Inflammatory macrophage treated with lipopolysaccharide for 1 hour (primary cell): ENCODE data around the gene WLS.
"Not testable (repeated sequence)": the region's sequence is repeated elsewhere in the genome, so short reads cannot be mapped to it uniquely, and the experiment has no call there.

ENCODE experiments used
- DNase-seq, 2 donors: peaks; one replicate each; pipeline ENCODE4 v3.0.0-alpha.2; 2020 to 2022

Gene WLS

GRCh38 chr1:68163220-68163619 lies 69.1 kb downstream of the WLS start:
- no peak for DNase-seq

- no peak for DNase-seq
Observed at GRCh38 chr1:68162761-68163160, 69.6 kb downstream of the WLS start.

- not testable (repeated sequence) for DNase-seq
Observed at GRCh38 chr1:68161672-68162071, 70.7 kb downstream of the WLS start.

- DNase-seq, result not testable (repeated sequence)
Observed at GRCh38 chr1:68160935-68161334, 71.4 kb downstream of the WLS start.

GRCh38 chr1:68160021-68160420 lies 72.3 kb downstream of the WLS start:
- no peak for DNase-seq

- no peak for DNase-seq
Observed at GRCh38 chr1:68158837-68159236, 73.5 kb downstream of the WLS start.

GRCh38 chr1:68157416-68157815 lies 74.9 kb downstream of the WLS start:
- no peak for DNase-seq

- DNase-seq, result no peak
Observed at GRCh38 chr1:68151690-68152089, 80.6 kb downstream of the WLS start.

- DNase-seq, result no peak
Observed at GRCh38 chr1:68149907-68150306, 82.4 kb downstream of the WLS start.

GRCh38 chr1:68149110-68149798 lies 83.1 kb downstream of the WLS start:
- no peak for DNase-seq

- no peak for DNase-seq
Observed at GRCh38 chr1:68148631-68149030, 83.7 kb downstream of the WLS start.

- DNase-seq, result no peak
Observed at GRCh38 chr1:68147534-68148171, 84.7 kb downstream of the WLS start.

- DNase-seq, result no peak
Observed at GRCh38 chr1:68145418-68146126, 86.8 kb downstream of the WLS start.

- DNase-seq, result no peak
Observed at GRCh38 chr1:68144856-68145255, 87.5 kb downstream of the WLS start.

GRCh38 chr1:68143633-68144032 lies 88.7 kb downstream of the WLS start:
- no peak for DNase-seq

- DNase-seq, result no peak
Observed at GRCh38 chr1:68142461-68142860, 89.9 kb downstream of the WLS start.

GRCh38 chr1:68142036-68142435 lies 90.3 kb downstream of the WLS start:
- DNase-seq, result no peak

GRCh38 chr1:68141071-68142021 lies 91.0 kb downstream of the WLS start:
- DNase-seq, result no peak

- no peak for DNase-seq
Observed at GRCh38 chr1:68140536-68140935, 91.8 kb downstream of the WLS start.

- DNase-seq, result no peak
Observed at GRCh38 chr1:68136187-68136586, 96.1 kb downstream of the WLS start.

- no peak for DNase-seq
Observed at GRCh38 chr1:68132426-68133130, 99.7 kb downstream of the WLS start.

- no peak for DNase-seq
Observed at GRCh38 chr1:68131261-68131660, 101.1 kb downstream of the WLS start.
